HG03558 (cell line): ENCODE data around the gene MAN1C1.

Source experiments
- ATAC-seq: cut with Tn5 transposase; IDR thresholded peaks from one replicate; pipeline ENCODE4 v1.9.1; 2021; ENCODE audit warnings: moderate number of reproducible peaks; ENCODE audit not compliant: unreplicated experiment; ENCODE audit errors: extremely low read depth

Gene MAN1C1

DNA sequence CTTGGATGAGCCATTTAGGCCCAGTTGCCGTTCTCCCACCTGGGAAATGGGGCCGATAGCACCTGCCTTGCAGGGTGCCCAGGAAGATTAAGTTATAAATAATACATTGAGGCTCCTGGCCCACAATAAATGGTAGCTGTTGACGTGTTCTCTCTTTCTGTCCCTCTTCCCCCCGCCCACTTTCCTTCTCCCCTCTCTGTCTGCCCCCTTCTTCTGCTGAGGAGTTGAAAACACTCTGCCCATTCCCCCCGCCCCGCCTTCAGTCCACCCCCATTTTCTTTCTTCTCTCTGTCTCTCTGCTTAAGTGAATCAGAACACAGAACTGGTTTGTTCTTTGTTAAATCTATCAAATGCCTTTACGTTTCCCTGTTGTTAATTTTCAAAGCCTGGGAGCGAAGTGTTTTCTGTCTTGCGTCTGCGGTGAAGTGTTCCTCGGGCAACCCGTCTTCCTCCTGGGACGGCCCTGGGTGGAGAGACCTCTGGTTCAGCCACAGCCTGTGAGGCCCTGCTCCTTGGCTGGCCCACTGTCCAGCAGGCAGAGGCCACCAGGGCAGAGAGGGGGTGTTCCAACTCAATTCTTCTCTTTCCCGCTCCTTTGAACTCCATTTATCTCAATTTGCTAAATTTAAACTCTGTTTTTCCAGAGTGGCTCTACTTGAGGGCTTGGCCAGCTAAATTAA, 154.1 kb downstream of the MAN1C1 start:
- no peak for ATAC-seq

DNA sequence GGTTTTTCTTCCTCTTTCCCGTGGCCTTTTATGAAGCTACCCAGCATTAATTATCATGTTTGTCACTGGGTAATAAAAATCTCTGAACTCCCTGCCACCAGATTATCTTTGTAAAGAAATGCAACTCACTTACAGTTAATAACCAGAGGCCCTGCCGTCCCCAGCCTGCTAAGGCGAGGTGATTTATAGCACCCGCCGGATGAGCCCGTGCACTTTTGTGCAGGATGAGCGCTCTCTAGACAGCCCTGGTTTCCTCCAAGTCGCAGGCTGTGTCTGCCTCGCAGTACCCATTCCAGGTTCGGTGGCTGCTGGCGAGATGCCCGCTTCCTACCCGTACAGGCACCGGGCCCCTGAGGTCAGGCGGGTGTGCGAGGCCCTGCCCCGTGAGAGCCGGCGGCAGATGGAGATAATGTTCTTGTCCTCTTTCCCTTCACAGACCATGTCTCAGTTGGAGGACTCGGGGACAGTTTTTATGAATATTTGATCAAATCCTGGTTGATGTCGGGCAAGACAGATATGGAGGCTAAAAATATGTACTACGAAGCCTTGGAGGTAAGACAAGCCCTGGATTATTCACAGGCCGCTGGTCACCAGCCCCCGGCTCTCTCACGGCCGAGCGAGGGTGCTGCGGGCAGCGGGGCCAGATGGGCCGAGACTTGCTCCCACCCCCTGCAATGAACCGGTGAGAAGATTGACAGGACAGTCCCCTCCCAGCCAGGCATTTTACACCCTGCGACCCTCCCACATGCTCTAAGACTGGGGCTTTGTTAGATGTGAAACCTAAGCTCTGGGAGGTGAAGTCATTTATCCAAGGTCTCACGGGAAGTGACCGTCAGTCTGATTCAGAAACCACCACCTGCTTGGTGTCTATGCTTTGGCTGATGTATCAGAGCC, 154.9 kb downstream of the MAN1C1 start:
- no peak for ATAC-seq

DNA sequence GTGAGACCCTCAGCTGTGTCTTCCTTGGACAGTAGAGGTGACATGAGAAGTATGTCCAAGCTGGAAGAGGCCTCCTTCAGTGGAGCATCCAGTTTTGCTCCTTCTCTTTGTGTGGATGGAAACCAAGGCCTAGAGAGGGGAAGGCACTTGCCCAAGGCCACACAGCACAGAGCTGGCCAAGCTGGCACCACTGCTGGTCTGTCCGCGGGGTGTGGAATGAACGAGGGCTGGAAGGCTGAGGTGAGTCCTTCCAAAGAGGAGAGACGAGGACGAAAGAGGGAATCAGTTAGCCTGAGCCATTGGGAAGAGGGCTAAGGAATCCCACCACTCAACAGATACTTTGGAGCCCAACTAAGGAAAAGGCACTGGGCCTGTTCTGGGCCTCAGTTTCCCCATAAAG, 155.6 kb downstream of the MAN1C1 start:
- no peak for ATAC-seq

DNA sequence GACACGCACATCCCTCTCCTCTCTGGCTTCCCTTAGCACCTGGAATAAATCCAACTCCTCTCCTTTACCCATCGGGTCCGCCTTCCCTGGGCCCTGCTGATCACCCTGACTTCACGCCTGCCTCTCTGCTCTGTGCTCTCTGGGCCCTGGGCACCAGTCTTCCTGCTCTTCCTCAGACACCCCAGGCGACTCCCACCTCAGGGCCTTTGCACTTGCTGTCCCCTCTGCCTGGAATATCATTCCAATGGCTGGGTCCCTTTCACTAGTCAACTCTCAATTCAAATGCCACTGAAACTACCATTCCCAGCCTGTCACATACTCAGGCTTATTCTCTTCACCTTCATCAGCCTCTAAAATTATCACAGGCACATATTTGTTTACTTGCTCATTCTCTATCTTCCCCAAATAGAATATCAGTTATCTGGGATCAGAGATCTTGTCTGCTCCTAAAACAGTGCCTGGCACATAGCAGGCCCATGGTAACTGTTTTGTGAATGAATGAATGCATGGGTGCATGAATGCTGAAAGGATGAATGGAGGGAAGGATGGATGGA, 156.2 kb downstream of the MAN1C1 start:
- ATAC-seq, result no peak

DNA sequence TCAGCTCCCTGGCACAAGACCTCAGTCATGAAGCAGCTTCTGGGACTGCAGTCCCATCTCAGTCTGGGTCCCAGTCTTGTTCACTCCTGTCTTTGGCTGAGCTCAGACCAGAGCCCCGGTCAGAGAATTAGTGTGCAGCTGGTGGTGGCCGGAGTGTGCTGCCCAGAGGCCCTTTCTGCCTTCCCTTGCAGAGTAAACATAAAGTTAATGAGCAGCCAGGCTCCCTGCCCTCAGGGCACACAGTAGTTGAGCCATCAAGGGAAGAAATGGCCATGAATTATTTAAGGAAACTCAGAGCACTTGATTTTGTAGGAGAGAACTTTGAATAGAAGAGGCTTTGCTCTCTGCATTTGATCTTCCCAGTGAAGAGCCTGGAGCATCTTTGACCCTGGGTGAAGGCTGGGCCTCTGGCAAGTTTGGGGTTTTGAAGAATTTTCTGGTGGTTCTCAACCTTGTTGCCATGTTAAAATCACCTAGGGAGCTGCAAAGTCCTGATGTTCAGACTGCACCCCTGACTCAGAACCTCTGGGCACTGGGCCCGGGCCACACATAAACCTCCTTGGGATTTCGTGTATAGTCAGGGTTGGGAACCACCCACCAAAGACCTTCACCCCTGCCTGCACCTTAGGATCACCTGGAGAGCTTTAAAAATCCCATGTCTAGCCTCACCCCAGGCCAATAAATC, 157.0 kb downstream of the MAN1C1 start:
- ATAC-seq, result no peak

DNA sequence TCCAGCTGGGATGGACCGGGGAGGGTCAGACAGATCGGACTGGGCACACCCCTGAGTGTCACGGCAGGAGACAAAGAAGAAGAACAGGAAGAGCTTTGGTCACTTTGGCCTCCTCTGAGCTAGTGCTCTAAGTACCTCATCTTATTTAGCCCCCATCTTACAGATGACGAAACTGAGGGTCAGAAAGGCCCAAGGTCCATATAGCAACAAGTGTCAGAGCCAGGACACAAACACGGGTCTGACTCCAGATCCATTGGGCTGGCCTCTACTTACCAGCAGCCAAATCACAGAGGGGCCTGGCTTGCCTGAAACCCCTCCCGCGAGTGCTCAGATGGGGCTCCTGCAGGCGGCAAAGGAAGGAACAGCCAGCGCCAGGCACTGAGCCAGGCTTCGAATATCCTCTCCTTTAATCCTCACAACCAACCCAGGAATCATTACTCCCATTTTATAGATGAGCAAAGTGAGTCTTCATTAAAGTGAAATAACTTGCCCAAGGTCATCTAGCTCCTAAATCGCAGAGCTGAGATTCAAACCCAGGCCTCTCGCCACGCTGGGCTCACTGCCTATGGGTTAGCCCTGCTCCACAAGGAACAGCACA, 157.7 kb downstream of the MAN1C1 start:
- ATAC-seq, result no peak

DNA sequence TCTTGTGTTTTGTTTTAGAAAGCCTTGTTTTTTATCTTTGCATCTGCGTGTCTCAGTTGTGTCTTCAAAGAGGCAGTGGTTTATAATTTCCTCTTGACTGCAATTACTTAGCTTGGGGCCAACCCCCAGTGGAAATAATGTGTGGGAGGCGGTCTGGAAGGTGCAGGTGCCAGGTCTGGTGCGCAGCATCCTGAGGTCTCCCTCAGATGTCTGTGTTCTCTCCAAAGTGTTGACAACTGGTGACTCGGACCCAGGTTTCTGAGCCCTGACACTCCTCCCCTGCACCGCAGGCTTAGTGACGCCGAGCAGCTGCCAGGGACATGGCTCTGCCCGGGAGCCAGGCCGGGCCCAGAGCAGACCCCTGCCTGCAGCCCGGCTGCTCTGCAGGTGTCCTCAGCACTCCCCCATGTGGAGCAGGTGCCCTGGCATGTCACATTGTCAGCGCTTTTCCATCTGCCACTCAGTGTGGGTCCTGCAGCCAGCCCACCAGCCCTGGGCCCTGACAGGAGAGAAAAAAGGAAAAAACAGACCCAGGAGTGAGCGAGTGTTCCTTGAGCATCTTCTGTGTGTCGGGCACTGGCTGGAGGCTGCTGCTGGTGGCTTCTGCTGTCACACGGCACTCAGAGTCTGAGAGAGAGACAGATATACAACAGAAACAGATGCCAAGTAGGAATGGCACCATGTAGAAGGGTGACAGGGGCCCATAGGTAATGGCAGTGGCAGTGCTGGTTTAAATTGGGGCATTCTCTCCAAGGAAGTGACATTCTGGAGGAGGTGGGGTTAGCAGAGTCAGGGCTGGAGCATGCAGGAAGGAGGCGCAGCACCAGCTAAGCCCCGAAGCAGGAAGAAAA, 158.6 kb downstream of the MAN1C1 start:
- ATAC-seq, result no peak

DNA sequence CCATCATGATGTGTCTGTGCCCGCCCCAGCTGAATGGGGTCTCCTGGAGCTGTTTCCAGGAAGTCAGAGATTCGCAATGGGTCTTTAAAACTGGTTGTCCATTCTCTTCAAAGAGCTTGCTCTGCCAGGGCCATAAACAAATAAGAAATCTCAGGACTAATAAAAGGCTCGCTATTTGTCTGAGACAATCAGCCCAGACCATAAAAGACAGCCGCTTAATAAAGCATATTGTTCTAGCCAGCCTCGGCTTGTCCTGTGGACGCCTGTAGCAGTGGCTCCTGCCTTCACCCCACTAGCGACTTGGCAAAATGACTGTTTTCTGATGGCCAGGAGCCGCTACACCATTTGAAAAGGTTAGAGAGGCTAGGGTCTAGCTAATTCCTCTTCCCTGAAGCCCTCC, 162.8 kb downstream of the MAN1C1 start:
- ATAC-seq, result no peak

DNA sequence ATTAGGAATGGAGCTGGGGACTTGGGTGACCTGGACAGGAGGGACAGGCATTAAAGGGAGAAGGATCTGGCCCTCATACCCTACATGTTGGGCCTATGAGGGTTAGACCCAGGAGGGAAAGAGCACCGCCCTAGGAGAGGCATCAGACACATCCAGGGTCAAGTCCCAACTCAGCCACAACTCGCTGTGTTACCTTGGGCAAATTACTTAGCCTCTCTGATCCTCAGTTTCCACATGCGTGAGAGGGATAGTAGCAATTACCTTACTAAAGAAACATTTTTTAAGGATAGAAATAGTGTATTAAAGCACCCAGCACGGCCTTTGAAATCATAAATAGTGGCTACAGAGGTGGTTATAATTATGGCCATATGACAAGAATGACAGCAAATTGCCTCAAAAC, 163.3 kb downstream of the MAN1C1 start:
- no peak for ATAC-seq

DNA sequence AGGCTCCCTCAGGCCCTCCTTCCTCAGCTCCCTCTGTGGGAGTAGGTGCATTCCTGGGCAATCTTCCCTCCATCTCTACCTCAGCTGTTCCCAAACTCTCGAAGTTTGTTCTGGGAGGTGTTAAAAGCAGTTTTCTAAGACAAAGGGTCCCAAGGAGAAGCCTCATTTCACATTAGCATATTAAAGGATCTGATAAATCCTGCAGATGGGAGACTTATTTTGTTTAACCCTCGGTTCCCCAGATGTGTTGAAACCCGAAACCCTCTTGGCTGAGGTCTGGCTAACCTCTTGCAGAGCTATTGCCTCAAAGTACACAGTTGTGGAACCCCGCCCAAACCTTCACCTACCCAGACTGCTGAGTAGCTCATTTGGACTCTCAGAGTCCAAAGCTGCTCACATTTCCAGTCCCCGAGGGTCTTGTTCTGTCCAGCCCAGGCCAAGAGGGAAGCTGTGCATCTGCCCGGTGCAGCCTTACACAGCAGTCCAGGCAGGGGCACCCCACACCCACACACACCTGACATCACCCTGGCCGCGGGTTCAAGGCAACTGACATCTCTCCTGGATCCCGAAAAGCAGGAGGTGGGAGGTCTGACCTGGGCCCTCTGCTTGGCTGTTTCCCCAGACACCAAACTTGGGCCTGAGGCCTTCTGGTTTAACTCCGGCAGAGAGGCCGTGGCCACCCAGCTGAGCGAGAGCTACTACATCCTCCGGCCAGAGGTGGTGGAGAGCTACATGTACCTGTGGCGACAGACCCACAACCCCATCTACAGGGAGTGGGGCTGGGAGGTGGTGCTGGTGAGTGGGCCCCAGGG, 163.9 kb downstream of the MAN1C1 start:
- no peak for ATAC-seq

DNA sequence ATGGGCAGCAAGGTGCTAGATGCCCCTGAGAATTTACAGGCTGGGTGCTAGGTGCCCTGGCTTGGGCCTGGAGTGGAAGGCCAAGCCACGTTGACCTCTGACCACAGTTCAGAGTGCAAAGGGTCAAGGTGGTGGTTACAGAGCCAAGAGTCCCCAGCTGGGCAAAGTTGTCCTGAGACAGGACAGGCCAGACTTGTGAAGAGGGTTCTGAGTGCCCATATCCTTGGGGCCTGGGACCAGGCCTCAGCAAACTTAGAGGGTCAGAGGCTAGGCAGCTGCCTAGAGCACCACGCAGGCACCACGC, 164.5 kb downstream of the MAN1C1 start:
- ATAC-seq, result no peak

DNA sequence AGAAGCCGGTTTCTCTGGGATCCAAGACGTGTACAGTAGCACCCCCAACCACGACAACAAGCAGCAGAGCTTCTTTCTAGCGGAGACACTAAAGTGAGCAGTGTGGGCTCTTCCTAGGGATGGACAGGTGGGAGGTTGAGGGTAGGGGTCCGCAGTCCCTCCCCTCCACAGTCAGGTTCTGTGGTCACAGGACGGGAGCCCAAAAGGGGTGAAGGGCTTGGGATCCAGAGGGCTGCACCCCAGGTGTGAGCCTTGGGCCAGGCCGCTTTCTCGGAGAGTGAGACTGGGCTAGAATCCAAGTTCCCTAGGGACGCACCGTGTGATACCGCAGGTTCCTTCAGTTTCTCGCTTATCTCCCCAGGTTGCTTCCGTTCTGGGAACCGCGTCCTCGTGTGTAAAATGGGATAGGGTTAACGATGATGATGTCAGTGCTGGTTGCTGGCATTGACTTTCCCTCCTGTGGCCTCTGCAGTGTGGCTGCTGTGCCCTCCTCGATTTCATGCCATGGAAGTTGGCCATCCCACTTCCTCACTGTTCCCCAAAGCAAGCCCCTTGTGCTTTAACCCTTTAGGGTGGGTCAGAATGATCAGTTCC, 166.1 kb downstream of the MAN1C1 start:
- ATAC-seq, result no peak

DNA sequence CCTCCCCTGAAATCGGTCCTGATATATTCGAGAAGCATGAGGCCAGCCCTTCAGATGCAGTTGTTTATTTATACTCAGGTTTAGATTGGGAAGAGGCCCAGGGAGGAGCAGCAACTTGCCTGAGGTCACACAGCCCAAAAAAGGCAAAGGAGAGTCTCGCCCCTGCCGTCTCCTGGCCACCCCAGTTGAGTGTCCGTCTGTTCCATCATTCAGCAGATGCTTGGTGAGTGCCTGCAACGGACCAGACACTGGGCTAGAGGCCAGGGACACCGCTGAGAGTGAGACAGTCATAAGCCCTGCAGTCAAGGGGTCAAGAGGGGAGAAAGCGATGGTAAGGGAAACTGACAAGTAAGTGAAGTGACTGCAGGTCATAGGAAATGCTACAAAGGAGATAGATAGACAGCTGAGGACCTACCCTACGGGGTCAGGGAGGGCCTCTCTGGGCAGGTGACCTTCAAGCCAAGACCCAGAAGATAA, 168.0 kb downstream of the MAN1C1 start:
- ATAC-seq, result no peak

DNA sequence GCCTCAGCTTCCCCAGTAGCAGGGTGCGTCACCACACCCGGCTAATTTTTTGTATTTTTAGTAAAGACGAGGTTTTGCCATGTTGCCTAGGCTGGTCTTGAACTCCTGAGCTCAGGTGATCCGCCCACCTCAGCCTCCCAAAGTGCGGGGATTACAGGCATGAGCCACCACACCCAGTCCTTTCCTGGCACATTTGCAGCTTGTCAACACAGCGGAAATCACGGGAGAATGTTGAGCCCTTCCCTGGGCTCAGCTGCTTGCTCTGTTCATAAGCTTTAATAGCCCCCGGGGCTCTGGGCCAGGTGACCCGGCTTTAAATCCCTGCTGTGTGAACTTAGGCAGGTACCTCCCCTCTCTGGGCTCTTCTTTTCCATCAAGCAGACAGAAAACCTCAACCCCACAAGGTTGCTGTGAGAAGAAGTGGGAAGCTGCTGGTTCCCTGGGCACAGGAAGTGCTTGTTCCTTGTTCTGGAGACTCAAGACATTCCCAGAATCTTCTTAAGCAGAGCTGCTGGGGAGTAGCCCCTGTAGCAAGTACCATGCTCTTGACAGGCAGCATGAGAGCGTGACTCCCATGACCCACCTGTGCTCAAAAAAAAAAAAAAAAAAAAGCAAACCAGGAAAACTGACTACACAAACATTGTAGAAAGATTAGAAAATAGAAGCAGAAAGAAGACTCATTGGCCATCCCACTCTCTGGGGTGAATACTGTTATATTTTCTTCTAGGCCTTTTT, 168.9 kb downstream of the MAN1C1 start:
- no peak for ATAC-seq

DNA sequence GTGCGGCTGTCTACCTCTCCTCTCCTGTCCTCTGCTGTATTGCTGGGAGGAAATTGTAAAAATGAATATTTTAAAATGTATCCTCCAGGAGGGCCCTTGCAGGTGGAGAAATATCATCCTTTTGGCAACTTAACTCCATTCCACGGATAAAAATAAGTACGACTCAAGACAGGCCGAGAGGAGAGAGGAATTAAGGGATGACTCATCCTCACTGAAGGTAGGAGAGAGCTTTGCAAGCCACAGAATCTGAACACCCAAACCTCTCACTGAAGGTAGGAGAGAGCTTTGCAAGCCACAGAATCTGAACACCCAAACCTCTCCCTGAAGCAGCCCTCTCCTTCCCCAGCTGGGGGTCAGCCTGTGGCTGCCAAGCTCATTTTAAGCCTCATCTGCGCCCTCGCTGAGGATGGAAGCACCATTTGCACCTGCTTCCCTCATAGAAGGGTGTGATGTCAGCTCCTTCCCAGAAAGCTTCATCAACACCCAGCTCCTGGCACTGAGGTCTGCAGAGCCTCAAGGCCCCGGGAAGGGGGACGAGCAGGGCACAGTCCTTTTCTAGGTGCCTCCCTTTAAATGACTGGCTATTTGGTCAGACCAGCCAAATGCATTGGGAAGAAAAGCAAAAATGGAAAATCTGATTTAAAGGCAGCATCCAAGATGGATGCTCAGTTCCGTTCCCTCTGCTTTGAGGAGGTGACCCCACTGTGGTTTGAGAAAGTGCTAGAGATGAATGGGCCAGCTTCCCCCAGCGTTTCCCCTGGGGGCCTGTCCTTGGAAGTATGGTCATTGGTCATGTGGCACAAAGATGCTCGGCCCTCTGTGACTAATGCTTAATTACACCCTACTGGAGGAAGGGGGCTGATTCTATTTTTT, 170.5 kb downstream of the MAN1C1 start:
- no peak for ATAC-seq

DNA sequence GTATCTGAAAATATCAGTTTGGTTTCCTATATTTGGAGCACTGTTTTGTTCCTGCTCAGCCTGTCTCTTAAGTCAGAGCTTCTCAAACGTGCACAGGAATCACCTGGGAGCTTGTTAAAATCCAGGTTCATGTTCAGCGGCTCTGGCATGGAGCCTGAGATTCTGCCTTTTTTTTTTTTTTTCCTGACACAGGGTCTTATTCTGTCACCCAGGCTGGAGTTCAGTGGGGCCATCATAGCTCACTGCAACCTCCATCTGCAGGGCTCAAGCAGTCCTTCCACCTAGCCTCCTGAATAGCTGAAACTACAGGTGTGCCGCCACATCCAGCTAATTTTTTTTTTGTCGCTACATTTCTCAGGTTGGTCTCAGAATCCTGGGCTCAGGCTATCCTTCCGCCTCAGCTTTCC, 171.2 kb downstream of the MAN1C1 start:
- ATAC-seq, result no peak

DNA sequence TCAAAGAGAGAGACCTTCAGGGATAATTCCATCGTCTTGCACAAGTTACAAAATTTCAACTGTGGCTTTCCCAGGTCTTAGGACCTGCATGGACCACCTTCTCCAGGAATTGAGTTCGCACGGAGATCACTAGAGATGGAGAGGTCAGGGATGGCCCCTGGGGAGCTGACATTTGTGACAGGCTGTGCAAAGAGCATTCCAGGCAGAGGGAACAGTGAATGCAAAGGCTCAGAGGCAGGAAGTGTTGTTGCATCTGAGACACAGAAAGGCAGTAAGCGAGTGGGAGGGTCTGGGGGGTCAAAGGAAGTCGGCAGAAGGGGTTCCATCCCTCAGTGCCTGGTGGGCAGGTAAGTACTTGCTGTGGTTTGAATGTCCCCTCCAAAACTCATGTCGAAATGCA, 173.9 kb downstream of the MAN1C1 start:
- no peak for ATAC-seq
